ENCODE results near the gene ZNF382.

Gene ZNF382

DNA sequence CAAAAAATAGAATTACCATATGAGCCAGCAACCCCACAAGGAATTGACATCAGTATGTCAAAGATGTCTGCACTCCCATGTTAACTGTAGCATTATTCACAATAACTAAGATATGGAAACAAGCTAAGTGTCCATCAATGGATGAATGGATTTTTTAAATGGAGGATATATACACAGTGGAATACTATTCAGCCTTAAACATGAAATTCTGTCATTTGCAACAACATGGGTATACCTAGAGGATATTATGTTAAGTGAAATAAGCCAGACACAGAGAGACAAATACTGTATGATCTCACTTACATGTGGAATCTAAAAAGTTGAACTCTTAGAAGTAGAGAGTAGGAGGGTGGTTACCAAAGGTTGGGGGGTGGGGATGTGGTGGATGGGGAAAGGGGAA is 74.3 kb downstream of the ZNF382 start:
- no peak for TF ChIP-seq ZFP37 (tag by site-specific recombination; IDR thresholded peaks at IDR 0.05)
- TF ChIP-seq ZNF146 (tag by site-specific recombination; IDR thresholded peaks at IDR 0.05): peak; percentile 90
- no peak overlapping the region for H3K27ac ChIP-seq (ENCODE audit: extremely low read depth, low read depth, low read length)
- H3K9me3 ChIP-seq (ENCODE audit: control insufficient read depth, insufficient read depth, low read depth, low read length): peaks cover 35% of the 10 kb centered on the region
- no peaks in the 10 kb centered on the region for H3K4me1 ChIP-seq (ENCODE audit: control insufficient read depth, insufficient read depth, low read length)
- ChIA-PET POLR2A (no interaction called here), CTCF (no interaction called here)
- no peak overlapping the region for H3K4me3 ChIP-seq (ENCODE audit: low read depth, low read length)
- H3K36me3 ChIP-seq (ENCODE audit: control insufficient read depth in 2 of 2, insufficient read depth in 1 of 2, low read length in 2 of 2): peaks cover 55 to 87% of the 10 kb centered on the region in 2 experiments

Data from HEK293 (cell line).